Lower lobe of right lung (tissue), 2 donors: ENCODE results near the gene VSTM4. TPM values are rescaled to one million over a fixed set of nuclear protein-coding genes. Genes with fewer than 3 reads are reported as not detected.

Source experiments
- ATAC-seq, 2 donors: fragments of 200-7000 bp; cut with Tn5 transposase; one replicate each; pipeline ENCODE4 v1.9.1; 2020 to 2022; ENCODE audit warnings: mild to moderate bottlenecking in 2 of 2, moderate library complexity in 2 of 2
- DNase-seq: peaks from one replicate; pipeline ENCODE4 v3.0.0-alpha.2; 2020
- H3K27ac ChIP-seq: fragments of 200-600 bp; one replicate; pipeline ENCODE4 v1.8.0; 2022
- H3K27me3 ChIP-seq: fragments of 200-600 bp; one replicate; pipeline ENCODE4 v1.8.0; 2022; ENCODE audit warnings: low read depth
- H3K36me3 ChIP-seq: fragments of 200-600 bp; one replicate; pipeline ENCODE4 v1.8.0; 2022; ENCODE audit warnings: mild to moderate bottlenecking
- H3K4me1 ChIP-seq: fragments of 200-600 bp; one replicate; pipeline ENCODE4 v1.8.0; 2022
- H3K4me3 ChIP-seq: fragments of 200-600 bp; one replicate; pipeline ENCODE4 v1.8.0; 2022; ENCODE audit warnings: mild to moderate bottlenecking
- H3K9me3 ChIP-seq: fragments of 200-600 bp; one replicate; pipeline ENCODE4 v1.8.0; 2022
- CTCF ChIP-seq: fragments of 200-600 bp; IDR thresholded peaks from one replicate; pipeline ENCODE4 v1.8.0; 2022; ENCODE audit warnings: antibody characterized with exemption, mild to moderate bottlenecking
- intact Hi-C: fragments of 100-400 bp; cut with DNase I; formaldehyde crosslinking; loops from one replicate; pipeline ENCODE4 v1.11.0; 2022
- total RNA-seq: library from RNA; stranded (reverse); fragmentation: NEBNext Ultra II Directional; extraction: Animal tissue kit (Norgen Biotek cat#: 25700); gene quantifications from one replicate; pipeline ENCODE4 v1.2.1, GENCODE V29; 2021
- donor health status: DM: no; HTN: yes; CAD: no; lungs with severe emphysema.

VSTM4 gene
- total RNA-seq, 1 donor from 2014 or later = 18.7 TPM

- H3K36me3 ChIP-seq = no peaks in the 10 kb centered on the region
- H3K4me3 ChIP-seq = no peak overlapping the region
- H3K27ac ChIP-seq = no peak overlapping the region
- DNase-seq (no peak), ATAC-seq (no peak)
- no peaks in the 10 kb centered on the region for H3K9me3 ChIP-seq
- intact Hi-C loops = no loop called here
- peaks cover 12% of the 10 kb centered on the region for H3K4me1 ChIP-seq
- no peaks in the 10 kb centered on the region for H3K27me3 ChIP-seq
- no peak for TF ChIP-seq CTCF
These were observed 108.2 kb downstream of the VSTM4 start for GRCh38 chr10:49007129-49007528.

GRCh38 chr10:49005270-49005669 lies 110.1 kb downstream of the VSTM4 start:
- no peaks in the 10 kb centered on the region for H3K36me3 ChIP-seq
- no peak overlapping the region for H3K4me3 ChIP-seq
- H3K27me3 ChIP-seq = no peaks in the 10 kb centered on the region
- TF ChIP-seq CTCF = no peak
- no peak overlapping the region for H3K27ac ChIP-seq
- H3K4me1 ChIP-seq = peaks cover 6% of the 10 kb centered on the region
- DNase-seq = no peak
- ATAC-seq = no peak
- intact Hi-C loops = no loop called here
- H3K9me3 ChIP-seq = no peaks in the 10 kb centered on the region

- H3K9me3 ChIP-seq = no peaks in the 10 kb centered on the region
- no peaks in the 10 kb centered on the region for H3K36me3 ChIP-seq
- H3K4me3 ChIP-seq = no peak overlapping the region
- intact Hi-C loops = no loop called here
- ATAC-seq (no peak), DNase-seq (no peak)
- no peak overlapping the region for H3K27ac ChIP-seq
- H3K4me1 ChIP-seq = no peaks in the 10 kb centered on the region
- no peaks in the 10 kb centered on the region for H3K27me3 ChIP-seq
- TF ChIP-seq CTCF = no peak
These were observed 113.3 kb downstream of the VSTM4 start for GRCh38 chr10:49001870-49002672.

- Histone ChIP-seq H3K27ac (no peak overlapping the region), H3K4me3 (no peak overlapping the region), H3K27me3 (no peaks in the 10 kb centered on the region), H3K4me1 (no peaks in the 10 kb centered on the region), H3K36me3 (no peaks in the 10 kb centered on the region), H3K9me3 (no peaks in the 10 kb centered on the region)
- intact Hi-C loops = no loop called here
- no peak for ATAC-seq
- DNase-seq = no peak
- TF ChIP-seq CTCF = peak; percentile 7
These were observed 113.9 kb downstream of the VSTM4 start for GRCh38 chr10:49001402-49001801.

GRCh38 chr10:49000437-49001398 lies 114.6 kb downstream of the VSTM4 start:
- no peak overlapping the region for H3K4me3 ChIP-seq
- H3K4me1 ChIP-seq = no peaks in the 10 kb centered on the region
- ATAC-seq = no peak
- no peak for DNase-seq
- H3K27me3 ChIP-seq = no peaks in the 10 kb centered on the region
- H3K36me3 ChIP-seq = no peaks in the 10 kb centered on the region
- intact Hi-C loops = no loop called here
- no peak overlapping the region for H3K27ac ChIP-seq
- no peaks in the 10 kb centered on the region for H3K9me3 ChIP-seq
- TF ChIP-seq CTCF = no peak
